ENCODE results near the gene A4GALT.

The A4GALT gene

DNA sequence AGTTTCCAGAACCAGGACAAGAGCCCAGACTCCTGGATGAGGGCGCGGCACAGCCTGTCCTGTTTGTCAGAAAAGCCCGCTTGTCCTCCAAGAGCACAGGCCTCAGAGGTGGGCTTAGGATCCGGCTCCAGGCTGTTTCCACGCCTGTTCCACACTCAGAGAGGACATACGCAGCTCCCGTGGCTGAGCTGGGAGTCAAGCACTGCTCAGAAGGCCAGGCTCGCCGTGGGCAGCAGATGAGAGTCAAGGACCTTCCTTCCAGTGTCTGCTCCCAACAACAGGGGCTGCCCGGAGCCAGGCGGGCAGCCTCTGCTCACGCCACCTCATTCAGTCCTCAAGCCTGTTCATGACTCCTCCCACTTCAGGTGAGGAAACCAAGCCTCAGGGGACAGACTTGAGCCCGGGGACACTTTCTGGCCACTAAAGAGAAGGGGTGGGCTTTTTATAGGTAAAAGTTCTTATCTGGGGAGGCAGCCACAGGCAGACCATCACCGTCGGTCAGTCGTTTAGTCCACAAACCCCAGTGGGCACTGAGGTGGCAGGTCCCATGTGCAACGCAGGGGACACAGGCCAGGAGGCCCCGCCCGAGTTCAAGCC is 75.2 kb downstream of the A4GALT start:
- no peak overlapping the region for H3K4me3 ChIP-seq (ENCODE audit: low read depth, low read length)
- TF ChIP-seq, protein P1, sequence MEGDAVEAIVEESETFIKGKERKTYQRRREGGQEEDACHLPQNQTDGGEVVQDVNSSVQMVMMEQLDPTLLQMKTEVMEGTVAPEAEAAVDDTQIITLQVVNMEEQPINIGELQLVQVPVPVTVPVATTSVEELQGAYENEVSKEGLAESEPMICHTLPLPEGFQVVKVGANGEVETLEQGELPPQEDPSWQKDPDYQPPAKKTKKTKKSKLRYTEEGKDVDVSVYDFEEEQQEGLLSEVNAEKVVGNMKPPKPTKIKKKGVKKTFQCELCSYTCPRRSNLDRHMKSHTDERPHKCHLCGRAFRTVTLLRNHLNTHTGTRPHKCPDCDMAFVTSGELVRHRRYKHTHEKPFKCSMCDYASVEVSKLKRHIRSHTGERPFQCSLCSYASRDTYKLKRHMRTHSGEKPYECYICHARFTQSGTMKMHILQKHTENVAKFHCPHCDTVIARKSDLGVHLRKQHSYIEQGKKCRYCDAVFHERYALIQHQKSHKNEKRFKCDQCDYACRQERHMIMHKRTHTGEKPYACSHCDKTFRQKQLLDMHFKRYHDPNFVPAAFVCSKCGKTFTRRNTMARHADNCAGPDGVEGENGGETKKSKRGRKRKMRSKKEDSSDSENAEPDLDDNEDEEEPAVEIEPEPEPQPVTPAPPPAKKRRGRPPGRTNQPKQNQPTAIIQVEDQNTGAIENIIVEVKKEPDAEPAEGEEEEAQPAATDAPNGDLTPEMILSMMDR (IDR thresholded peaks at IDR 0.05; ENCODE audit: low read depth, low read length), result no peak

DNA sequence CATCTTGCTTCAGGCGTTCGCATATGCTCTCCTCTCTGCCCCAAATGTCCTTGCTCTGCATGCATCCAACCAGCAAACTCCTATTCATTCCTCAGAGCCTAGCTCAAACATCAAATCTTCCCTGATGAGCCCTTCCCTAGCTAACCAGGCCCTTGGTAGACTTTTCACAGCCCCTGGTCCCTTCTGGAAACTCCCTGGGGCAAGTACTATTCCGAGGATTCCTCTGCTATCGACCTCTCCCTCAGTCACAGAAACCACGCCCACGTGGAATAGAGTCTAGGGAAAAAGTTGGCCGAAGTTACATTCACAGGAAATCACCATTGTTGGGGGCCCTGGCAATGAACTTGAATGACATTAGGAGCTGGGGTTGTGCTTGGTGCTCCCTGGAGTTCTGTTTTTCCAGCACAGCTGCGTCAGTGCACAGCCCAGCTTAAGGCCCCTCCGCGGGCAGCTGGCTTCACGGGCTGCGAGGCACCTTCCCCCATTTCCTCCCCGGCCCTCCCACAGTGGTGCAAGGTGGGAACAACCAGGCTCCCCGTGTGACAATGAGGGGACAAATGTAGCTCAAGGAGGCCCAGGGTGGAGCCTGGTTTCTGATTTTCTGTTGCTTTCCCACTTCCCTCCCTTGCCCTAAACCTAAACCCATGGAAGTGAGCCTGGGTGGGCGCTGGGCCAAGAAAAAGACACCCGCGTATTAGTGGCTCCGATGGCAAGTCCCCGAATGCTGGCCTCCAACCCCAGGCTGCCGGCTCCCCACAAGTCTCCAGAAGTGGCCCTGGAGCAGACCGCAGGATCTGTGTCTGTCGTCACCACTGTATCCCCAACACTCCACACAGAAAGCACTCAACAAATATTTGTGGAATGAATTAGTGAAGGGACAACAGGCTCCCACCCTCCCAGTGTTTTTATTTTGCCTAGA is 76.0 kb downstream of the A4GALT start:
- no peak overlapping the region for H3K4me3 ChIP-seq (ENCODE audit: low read depth, low read length)
- TF ChIP-seq, protein P1 (IDR thresholded peaks at IDR 0.05; ENCODE audit: low read depth, low read length), result no peak

DNA sequence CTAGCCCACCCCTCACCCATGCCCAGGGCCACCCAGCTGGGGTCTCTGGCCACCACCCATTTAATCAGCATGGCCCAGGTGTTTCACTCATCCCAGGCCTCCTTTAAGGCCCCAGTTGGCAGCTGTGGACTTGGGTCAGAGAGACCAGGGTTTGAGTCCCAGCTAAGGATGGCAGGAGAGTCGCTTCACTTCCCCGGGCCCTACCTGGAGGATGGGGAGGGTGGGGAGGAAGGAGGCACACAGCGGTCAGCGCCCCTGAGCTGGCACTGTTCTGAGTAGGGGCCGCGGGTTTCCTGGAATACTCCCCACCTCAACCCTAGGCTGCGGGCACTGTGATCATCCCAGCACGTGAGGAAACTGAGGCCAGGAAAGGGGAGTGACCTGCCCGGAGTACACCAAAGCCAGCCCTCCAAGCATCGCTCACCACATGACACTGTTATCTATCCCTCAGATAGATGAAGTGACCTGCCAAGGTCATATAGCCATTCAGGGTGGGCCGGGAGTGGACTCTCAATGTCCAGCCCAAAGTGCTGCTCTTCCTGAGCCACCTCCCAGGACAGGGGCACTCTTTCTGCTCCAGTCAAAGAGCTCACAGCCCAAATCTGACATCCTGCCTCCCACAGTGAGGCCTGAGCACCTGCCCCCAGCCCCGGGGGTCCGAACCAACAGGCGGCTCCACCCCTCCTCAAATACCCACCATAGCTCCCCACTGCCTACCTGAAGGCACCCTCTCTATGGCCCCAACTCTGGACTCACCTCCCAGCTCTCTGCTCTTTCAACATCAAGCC is 76.8 kb downstream of the A4GALT start:
- H3K4me3 ChIP-seq (ENCODE audit: low read depth, low read length), result no peak overlapping the region
- TF ChIP-seq, protein P1 (IDR thresholded peaks at IDR 0.05; ENCODE audit: low read depth, low read length), result no peak

DNA sequence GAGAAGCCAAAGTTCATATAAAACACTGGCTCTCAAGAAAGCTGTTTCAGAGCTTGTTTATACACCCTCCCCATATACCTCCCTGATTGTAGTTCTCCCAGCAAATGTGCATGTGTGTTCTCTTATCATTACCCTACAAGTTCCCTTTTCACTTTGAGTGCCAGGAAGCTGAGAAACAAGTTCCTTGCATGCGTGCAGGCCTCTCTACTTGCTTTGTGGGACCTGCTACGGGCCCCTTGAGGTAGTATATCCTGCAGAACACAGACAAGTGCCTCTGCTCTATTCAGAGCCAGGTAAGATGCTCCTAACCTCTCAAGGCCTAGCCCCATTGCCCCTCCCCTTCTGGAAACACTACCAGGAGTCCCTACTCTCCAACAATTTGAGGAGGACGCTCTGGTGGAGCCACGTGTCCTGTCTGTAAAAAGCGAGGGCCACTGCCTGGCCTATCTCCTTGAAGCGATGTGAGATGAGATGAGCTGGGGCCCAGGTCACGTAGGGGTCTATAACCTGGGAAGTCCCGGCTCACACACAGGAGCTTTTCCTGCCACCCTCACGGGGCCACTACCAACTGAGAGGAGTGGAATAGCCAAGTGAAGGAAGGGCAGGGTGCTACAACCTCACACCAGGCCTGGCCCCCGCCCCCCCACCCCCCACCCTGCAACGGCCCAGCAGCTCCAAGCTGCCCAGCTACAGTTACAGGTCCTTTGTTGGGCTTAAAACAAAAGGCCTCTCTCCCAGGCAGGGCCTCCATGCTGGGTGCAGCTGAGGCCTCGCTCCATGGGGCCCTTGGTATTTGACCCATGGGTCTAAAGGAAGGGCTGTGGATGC is 77.7 kb downstream of the A4GALT start:
- TF ChIP-seq, protein P1 (IDR thresholded peaks at IDR 0.05; ENCODE audit: low read depth, low read length), result no peak
- no peak overlapping the region for H3K4me3 ChIP-seq (ENCODE audit: low read depth, low read length)

Data from WI38 (cell line).